Measurements from ENCODE around the gene NFKBIZ.

DNA sequence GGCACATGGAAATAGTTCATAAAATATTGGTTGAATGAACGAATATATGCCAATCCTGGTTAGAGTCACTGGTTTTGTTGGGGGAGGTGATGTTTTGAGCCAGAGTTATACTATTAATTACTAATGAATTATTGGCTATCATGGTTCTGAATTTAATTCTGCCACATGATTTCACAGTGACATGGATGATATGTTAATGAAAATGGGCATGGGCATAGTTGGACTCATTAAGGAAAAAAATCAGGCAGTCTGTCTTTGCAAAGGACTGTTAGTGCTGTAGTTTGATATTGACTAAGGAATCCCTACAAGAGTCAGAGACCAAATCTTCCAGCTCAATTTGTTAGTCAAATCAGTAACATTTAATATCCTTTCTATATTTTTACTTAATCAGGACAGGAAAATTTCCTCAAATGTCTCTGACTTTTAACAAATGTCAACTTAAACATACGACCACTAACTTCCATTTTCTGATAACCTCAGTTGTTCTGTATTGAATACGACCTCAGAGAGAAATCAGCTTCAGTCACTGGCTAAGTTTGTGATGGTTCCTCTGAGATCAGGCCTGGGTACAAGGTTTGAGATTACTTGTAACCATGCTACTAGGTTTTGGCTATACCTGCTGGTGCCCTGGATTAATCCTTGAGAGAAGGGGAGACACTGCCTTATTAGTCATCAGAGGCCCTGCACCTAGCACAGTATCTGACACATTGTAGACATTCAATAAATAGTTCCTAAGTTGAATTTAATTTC, 13.3 kb downstream of the NFKBIZ start:
- TF ChIP-seq, protein P1, sequence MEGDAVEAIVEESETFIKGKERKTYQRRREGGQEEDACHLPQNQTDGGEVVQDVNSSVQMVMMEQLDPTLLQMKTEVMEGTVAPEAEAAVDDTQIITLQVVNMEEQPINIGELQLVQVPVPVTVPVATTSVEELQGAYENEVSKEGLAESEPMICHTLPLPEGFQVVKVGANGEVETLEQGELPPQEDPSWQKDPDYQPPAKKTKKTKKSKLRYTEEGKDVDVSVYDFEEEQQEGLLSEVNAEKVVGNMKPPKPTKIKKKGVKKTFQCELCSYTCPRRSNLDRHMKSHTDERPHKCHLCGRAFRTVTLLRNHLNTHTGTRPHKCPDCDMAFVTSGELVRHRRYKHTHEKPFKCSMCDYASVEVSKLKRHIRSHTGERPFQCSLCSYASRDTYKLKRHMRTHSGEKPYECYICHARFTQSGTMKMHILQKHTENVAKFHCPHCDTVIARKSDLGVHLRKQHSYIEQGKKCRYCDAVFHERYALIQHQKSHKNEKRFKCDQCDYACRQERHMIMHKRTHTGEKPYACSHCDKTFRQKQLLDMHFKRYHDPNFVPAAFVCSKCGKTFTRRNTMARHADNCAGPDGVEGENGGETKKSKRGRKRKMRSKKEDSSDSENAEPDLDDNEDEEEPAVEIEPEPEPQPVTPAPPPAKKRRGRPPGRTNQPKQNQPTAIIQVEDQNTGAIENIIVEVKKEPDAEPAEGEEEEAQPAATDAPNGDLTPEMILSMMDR (conservative IDR thresholded peaks at IDR 0.05) = no peak
- no peak for TF ChIP-seq ZFX (IDR thresholded peaks at IDR 0.05)
